AG04450 (cell line): Measurements from ENCODE around the gene ANGPTL3. TPM values are rescaled to one million over a fixed set of nuclear protein-coding genes. Genes with fewer than 3 reads are reported as not detected.

Experiments used
- CTCF ChIA-PET: fragments of 300-600, 350-600 bp; formaldehyde crosslinking; extraction: SDS; loops from one replicate; lab custom pipeline; 2022; ENCODE audit warnings: antibody characterized with exemption, inconsistent platforms; lab: Charles Lee
- POLR2A ChIA-PET: fragments of 350-600 bp; formaldehyde crosslinking; extraction: SDS; loops from one replicate; lab custom pipeline; 2021; ENCODE audit warnings: antibody characterized with exemption, inconsistent platforms; lab: Yijun Ruan, JAX
- DNase-seq: peaks from one replicate; pipeline ENCODE4 v3.0.0-alpha.2; 2011; ENCODE audit warnings: low read depth, low spot score
- H3K27ac ChIP-seq: one replicate; pipeline ENCODE4 v1.5.1; 2012; ENCODE audit warnings: low read depth, low read length, control low read depth
- H3K27me3 ChIP-seq: one replicate; pipeline ENCODE4 v1.6.0; 2012; ENCODE audit warnings: low read length; ENCODE audit not compliant: control insufficient read depth, insufficient read depth
- H3K4me3 ChIP-seq: 2 replicates; pipeline ENCODE4 v1.5.1; 2011; ENCODE audit warnings: mild to moderate bottlenecking, low read depth, low read length, control low read depth
- H3K9me3 ChIP-seq: 2 replicates; pipeline ENCODE4 v1.5.1; 2012; ENCODE audit warnings: low read length; ENCODE audit not compliant: control insufficient read depth, insufficient read depth
- polyA plus RNA-seq: library from polyadenylated mRNA; depleted of rRNA; stranded (reverse); fragments of >200 nt; gene quantifications from 2 replicates; pipeline ENCODE4 v1.2.3, GENCODE V29; 2011
- TF ChIP-seq, protein P1 (sequence below): IDR thresholded peaks from 2 replicates; pipeline ENCODE4 v1.5.1; 2011; ENCODE audit warnings: low read depth, low read length, control low read depth, inconsistent platforms

ANGPTL3 gene
- polyA plus RNA-seq, 1 experiment: not detected

- POLR2A ChIA-PET: no interaction called here
Observed at GRCh38 chr1:62573675-62574074, 23.6 kb upstream of the ANGPTL3 start.

DNA sequence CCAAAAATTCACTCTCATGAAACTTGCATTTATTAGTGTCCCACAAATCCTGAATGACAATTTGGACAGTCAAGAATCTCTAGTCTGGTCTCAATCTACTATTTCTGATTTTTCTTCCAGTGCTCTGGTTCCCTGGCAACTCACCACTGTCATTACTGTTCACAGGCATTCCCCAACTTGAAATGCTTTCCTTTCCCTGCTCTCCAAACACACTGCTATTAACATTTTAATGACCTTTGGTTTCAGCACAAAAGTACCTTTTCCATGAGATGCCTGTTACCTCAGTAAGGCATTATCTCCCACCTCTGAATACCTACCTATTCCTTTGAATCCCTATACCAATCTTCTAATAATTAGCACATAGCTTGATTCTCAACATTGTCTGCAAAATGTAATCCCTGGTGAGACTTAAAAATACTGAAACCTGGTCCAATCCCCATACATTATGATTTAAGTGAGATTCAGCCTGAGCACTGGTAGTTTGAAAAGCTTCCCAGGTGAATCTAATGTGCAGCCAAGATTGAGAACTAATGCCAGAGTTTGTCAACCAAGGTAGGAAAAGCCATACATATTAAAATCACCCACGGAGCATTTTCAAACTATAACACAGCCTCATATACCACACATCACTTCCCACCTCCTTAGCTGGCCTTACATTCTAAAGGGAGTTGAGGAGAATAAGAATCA lies 11.7 kb upstream of the ANGPTL3 start:
- no peak for DNase-seq
- Histone ChIP-seq H3K27me3 (no peaks in the 10 kb centered on the region), H3K27ac (no peak overlapping the region), H3K4me3 (no peak overlapping the region), H3K9me3 (no peaks in the 10 kb centered on the region)
- CTCF ChIA-PET: no interaction called here
- POLR2A ChIA-PET: no interaction called here
- TF ChIP-seq, protein P1, sequence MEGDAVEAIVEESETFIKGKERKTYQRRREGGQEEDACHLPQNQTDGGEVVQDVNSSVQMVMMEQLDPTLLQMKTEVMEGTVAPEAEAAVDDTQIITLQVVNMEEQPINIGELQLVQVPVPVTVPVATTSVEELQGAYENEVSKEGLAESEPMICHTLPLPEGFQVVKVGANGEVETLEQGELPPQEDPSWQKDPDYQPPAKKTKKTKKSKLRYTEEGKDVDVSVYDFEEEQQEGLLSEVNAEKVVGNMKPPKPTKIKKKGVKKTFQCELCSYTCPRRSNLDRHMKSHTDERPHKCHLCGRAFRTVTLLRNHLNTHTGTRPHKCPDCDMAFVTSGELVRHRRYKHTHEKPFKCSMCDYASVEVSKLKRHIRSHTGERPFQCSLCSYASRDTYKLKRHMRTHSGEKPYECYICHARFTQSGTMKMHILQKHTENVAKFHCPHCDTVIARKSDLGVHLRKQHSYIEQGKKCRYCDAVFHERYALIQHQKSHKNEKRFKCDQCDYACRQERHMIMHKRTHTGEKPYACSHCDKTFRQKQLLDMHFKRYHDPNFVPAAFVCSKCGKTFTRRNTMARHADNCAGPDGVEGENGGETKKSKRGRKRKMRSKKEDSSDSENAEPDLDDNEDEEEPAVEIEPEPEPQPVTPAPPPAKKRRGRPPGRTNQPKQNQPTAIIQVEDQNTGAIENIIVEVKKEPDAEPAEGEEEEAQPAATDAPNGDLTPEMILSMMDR: no peak

More at GRCh38 chr1:62573675-62574074, 23.6 kb upstream of the ANGPTL3 start:
- TF ChIP-seq, protein P1: no peak
- CTCF ChIA-PET: no interaction called here
- no peaks in the 10 kb centered on the region for H3K27me3 ChIP-seq
- no peak overlapping the region for H3K4me3 ChIP-seq
- H3K9me3 ChIP-seq: no peaks in the 10 kb centered on the region
- no peak overlapping the region for H3K27ac ChIP-seq
- no peak for DNase-seq

DNA sequence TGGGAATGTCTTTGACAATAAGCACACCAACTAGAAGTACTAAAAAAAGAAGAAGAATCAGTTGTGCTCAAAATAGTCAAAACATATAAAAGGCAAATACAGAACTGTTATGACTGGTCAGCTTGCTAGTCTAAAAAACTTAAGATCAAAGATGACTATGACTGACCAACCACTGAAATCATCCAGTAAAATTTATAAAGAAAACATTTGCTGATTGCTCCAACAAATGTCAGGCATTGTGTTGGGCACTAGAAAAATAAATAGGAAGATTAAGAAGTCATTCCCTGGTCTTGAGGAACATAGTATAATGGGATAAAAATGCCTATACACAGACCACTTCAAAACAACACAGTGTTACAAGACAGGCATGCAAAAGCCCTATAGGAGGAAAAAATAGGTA lies 9.3 kb upstream of the ANGPTL3 start:
- ChIA-PET POLR2A (no interaction called here), CTCF (no interaction called here)
- Histone ChIP-seq H3K27ac (no peak overlapping the region), H3K9me3 (no peaks in the 10 kb centered on the region), H3K27me3 (no peaks in the 10 kb centered on the region), H3K4me3 (no peak overlapping the region)
- TF ChIP-seq, protein P1: no peak
- DNase-seq: peak; percentile 0

DNA sequence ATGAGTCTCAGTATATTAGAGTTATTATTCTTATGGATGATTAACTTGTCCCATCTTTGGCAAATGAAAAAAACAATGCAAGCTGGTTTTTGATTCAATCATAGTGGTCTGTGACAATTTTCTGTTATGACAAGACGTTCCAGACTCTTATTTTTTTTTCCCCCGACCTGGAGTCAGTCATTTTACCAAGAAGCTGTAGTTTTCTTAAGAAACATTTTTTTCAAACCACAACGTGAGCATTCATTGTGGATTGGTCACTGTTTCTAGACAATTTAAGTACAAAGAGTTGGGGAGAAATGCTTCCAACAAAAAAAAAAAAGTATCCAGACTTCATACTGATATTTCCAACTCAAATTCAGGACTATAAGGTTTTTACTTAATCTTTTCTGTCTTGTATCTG lies 8.0 kb upstream of the ANGPTL3 start:
- TF ChIP-seq, protein P1: no peak
- ChIA-PET CTCF (no interaction called here), POLR2A (no interaction called here)
- H3K27ac ChIP-seq: no peak overlapping the region
- no peaks in the 10 kb centered on the region for H3K27me3 ChIP-seq
- peak; percentile 13 for DNase-seq
- H3K4me3 ChIP-seq: no peak overlapping the region
- H3K9me3 ChIP-seq: no peaks in the 10 kb centered on the region

GRCh38 chr1:62590255-62590969 lies 6.9 kb upstream of the ANGPTL3 start:
- no peak for DNase-seq
- H3K9me3 ChIP-seq: no peaks in the 10 kb centered on the region
- no peak overlapping the region for H3K4me3 ChIP-seq
- ChIA-PET POLR2A (no interaction called here), CTCF (interaction anchor here (0.9 kb wide), 1 partner anchor 9 kb away, joined by 5 read pairs; no protein-coding TSS in a partner anchor)
- no peaks in the 10 kb centered on the region for H3K27me3 ChIP-seq
- TF ChIP-seq, protein P1: no peak
- no peak overlapping the region for H3K27ac ChIP-seq
